Measurements from ENCODE around the gene ARL5B. TPM values are rescaled to one million over a fixed set of nuclear protein-coding genes. Genes with fewer than 3 reads are reported as not detected.
"Not testable (repeated sequence)": the region's sequence is repeated elsewhere in the genome, so short reads cannot be mapped to it uniquely, and the experiment has no call there.

ARL5B gene
- total and polyA plus RNA-seq, 7 donors, result 2.9 to 8.9 (median 7.0) TPM

GRCh38 chr10:18616337-18616736, 42.9 kb upstream of the ARL5B start:
- peaks cover 4 to 11% of the 10 kb centered on the region in 2 donors for H3K36me3 ChIP-seq (ENCODE audit: insufficient read depth in 1 of 2, low read depth in 1 of 2)
- no peaks in the 10 kb centered on the region for H3K4me1 ChIP-seq
- no peak overlapping the region for H3K4me3 ChIP-seq
- WGBS, 3 donors, result 75 to 81% (median 75%) methylated on average over 3 of the region's 3 CpGs
- intact Hi-C loops (cut with DNase I), result no loop called here
- DNase-seq, result no peak
- H3K27me3 ChIP-seq (ENCODE audit: insufficient read depth in 3 of 3, low read length in 2 of 3), result no peaks in the 10 kb centered on the region
- no peak overlapping the region for H3K27ac ChIP-seq
- ATAC-seq, result no peak
- H3K9me3 ChIP-seq, result no peaks in the 10 kb centered on the region
- no peak for TF ChIP-seq CTCF (IDR thresholded peaks at IDR 0.05)

GRCh38 chr10:18619016-18619415, 40.2 kb upstream of the ARL5B start:
- DNase-seq (no peak), ATAC-seq (no peak)
- Histone ChIP-seq H3K36me3 (ENCODE audit: insufficient read depth in 1 of 2, low read depth in 1 of 2) (peaks cover 0 to 4% of the 10 kb centered on the region in 2 donors), H3K27me3 (ENCODE audit: insufficient read depth in 3 of 3, low read length in 2 of 3) (no peaks in the 10 kb centered on the region), H3K27ac (no peak overlapping the region), H3K4me1 (no peaks in the 10 kb centered on the region), H3K4me3 (no peak overlapping the region), H3K9me3 (no peaks in the 10 kb centered on the region)
- 62 to 76% (median 64%) methylated on average over 3 of the region's 3 CpGs for WGBS, 3 donors
- intact Hi-C loops (cut with DNase I), result no loop called here
- no peak for TF ChIP-seq CTCF (IDR thresholded peaks at IDR 0.05)

- Histone ChIP-seq H3K4me3 (no peak overlapping the region), H3K4me1 (no peaks in the 10 kb centered on the region), H3K36me3 (ENCODE audit: insufficient read depth in 1 of 2, low read depth in 1 of 2) (peaks cover 0 to 4% of the 10 kb centered on the region in 2 donors), H3K27ac (no peak overlapping the region), H3K27me3 (ENCODE audit: insufficient read depth in 3 of 3, low read length in 2 of 3) (no peaks in the 10 kb centered on the region), H3K9me3 (no peaks in the 10 kb centered on the region)
- DNase-seq (no peak), ATAC-seq (no peak)
- TF ChIP-seq CTCF (IDR thresholded peaks at IDR 0.05), result no peak
- intact Hi-C loops (cut with DNase I), result no loop called here
Measured at GRCh38 chr10:18620856-18621255, 38.4 kb upstream of the ARL5B start.

GRCh38 chr10:18623671-18624070, 35.6 kb upstream of the ARL5B start:
- H3K9me3 ChIP-seq; H3K27ac ChIP-seq; H3K27me3 ChIP-seq (ENCODE audit: insufficient read depth in 3 of 3, low read length in 2 of 3); H3K36me3 ChIP-seq (ENCODE audit: insufficient read depth in 1 of 2, low read depth in 1 of 2); DNase-seq; ATAC-seq; H3K4me1 ChIP-seq; H3K4me3 ChIP-seq; intact Hi-C loops (cut with DNase I): not testable (repeated sequence)
- 50 to 91% (median 67%) methylated on average over 1 of the region's 1 CpG for WGBS, 3 donors

GRCh38 chr10:18625886-18626285, 33.3 kb upstream of the ARL5B start:
- ATAC-seq, result no peak
- intact Hi-C loops (cut with DNase I), result no loop called here
- WGBS, 3 donors, result 90 to 95% (median 94%) methylated on average over 5 of the region's 5 CpGs
- H3K9me3 ChIP-seq, result no peaks in the 10 kb centered on the region
- DNase-seq, result no peak
- peaks cover 0 to 4% of the 10 kb centered on the region in 2 donors for H3K36me3 ChIP-seq (ENCODE audit: insufficient read depth in 1 of 2, low read depth in 1 of 2)
- H3K27me3 ChIP-seq (ENCODE audit: insufficient read depth in 3 of 3, low read length in 2 of 3), result no peaks in the 10 kb centered on the region
- no peak for TF ChIP-seq CTCF (IDR thresholded peaks at IDR 0.05)
- H3K4me3 ChIP-seq, result no peak overlapping the region
- H3K27ac ChIP-seq, result no peak overlapping the region
- peaks cover 2% of the 10 kb centered on the region for H3K4me1 ChIP-seq

- ATAC-seq; H3K9me3 ChIP-seq; intact Hi-C loops (cut with DNase I); H3K27me3 ChIP-seq (ENCODE audit: insufficient read depth in 3 of 3, low read length in 2 of 3); H3K4me1 ChIP-seq; H3K36me3 ChIP-seq (ENCODE audit: insufficient read depth in 1 of 2, low read depth in 1 of 2): not testable (repeated sequence)
- Histone ChIP-seq H3K4me3 (peak overlapping the region; percentile 77), H3K27ac (peak overlapping the region; percentile 65)
- WGBS, 3 donors, result 4 to 8% (median 5%) methylated on average over 24 to 25 of the region's 25 CpGs
- DNase-seq, result peak; percentile 66 to 84
Measured at GRCh38 chr10:18627452-18628018, 31.7 kb upstream of the ARL5B start.

- H3K36me3 ChIP-seq (ENCODE audit: insufficient read depth in 1 of 2, low read depth in 1 of 2); ATAC-seq; H3K27ac ChIP-seq; H3K9me3 ChIP-seq; H3K4me3 ChIP-seq; DNase-seq; intact Hi-C loops (cut with DNase I); H3K27me3 ChIP-seq (ENCODE audit: insufficient read depth in 3 of 3, low read length in 2 of 3); H3K4me1 ChIP-seq: not testable (repeated sequence)
- 98 to 100% (median 99%) methylated on average over 1 to 2 of the region's 3 CpGs for WGBS, 3 donors
Measured at GRCh38 chr10:18632500-18632899, 26.7 kb upstream of the ARL5B start.
